OCI-LY7 (cell line): Measurements from ENCODE around the gene TRIM3. TPM values are rescaled to one million over a fixed set of nuclear protein-coding genes. Genes with fewer than 3 reads are reported as not detected.

ENCODE experiments used
- BruUV-seq: library from RNA; stranded (reverse); fragments of 400-500 nt; replicated peaks from 2 replicates; lab custom pipeline; 2021; lab: Mats Ljungman, UMichigan
- CTCF ChIA-PET: fragments of 300-600 bp; sonication (Branson Sonifier 250); formaldehyde crosslinking; loops from one replicate; lab custom pipeline; 2022; ENCODE audit warnings: antibody characterized with exemption; ENCODE audit not compliant: unreplicated experiment; lab: Charles Lee
- POLR2A ChIA-PET: fragments of 300-600 bp; sonication (Branson Sonifier 250); formaldehyde crosslinking; loops from one replicate; lab custom pipeline; 2022; ENCODE audit warnings: antibody characterized with exemption; lab: Charles Lee
- DNase-seq: peaks from one replicate; pipeline ENCODE4 v3.0.0-alpha.2; 2015; ENCODE audit warnings: low spot score
- H2AFZ ChIP-seq: fragments of 200-600 bp; sonication (generic), shearing (Covaris generic); 2 replicates; pipeline ENCODE4 v1.6.1; 2014; ENCODE audit warnings: mild to moderate bottlenecking, antibody characterized with exemption, low read length, moderate library complexity
- H3K27ac ChIP-seq: fragments of 200-600 bp; sonication (generic); 2 replicates; pipeline ENCODE4 v1.5.1; 2014; ENCODE audit warnings: mixed run types, low read depth, mild to moderate bottlenecking, moderate library complexity, low read length, inconsistent platforms; ENCODE audit not compliant: poor library complexity, severe bottlenecking
- H3K36me3 ChIP-seq: fragments of 200-600 bp; sonication (generic); 2 replicates; pipeline ENCODE4 v1.6.1; 2014; ENCODE audit warnings: mild to moderate bottlenecking, antibody characterized with exemption, low read length, moderate library complexity, mixed read lengths; ENCODE audit not compliant: insufficient read depth
- H3K4me1 ChIP-seq: fragments of 200-600 bp; sonication (generic); 2 replicates; pipeline ENCODE4 v1.5.1; 2014; ENCODE audit warnings: mild to moderate bottlenecking, low read length; ENCODE audit not compliant: insufficient read depth, poor library complexity, severe bottlenecking
- H3K4me2 ChIP-seq: fragments of 200-600 bp; sonication (generic); 2 replicates; pipeline ENCODE4 v1.6.1; 2014; ENCODE audit warnings: mild to moderate bottlenecking, low read length
- H3K4me3 ChIP-seq: fragments of 200-600 bp; sonication (generic); 2 replicates; pipeline ENCODE4 v1.5.1; 2014; ENCODE audit warnings: mild to moderate bottlenecking, low read depth, low read length; ENCODE audit not compliant: poor library complexity, severe bottlenecking
- H3K79me2 ChIP-seq: fragments of 200-600 bp; sonication (generic); 2 replicates; pipeline ENCODE4 v1.6.1; 2016; ENCODE audit warnings: low read depth, mild to moderate bottlenecking, low read length, moderate library complexity, mixed read lengths; ENCODE audit not compliant: insufficient read depth
- H3K9me2 ChIP-seq: fragments of 200-600 bp; sonication (generic); 2 replicates; pipeline ENCODE4 v1.6.1; 2016; ENCODE audit warnings: mild to moderate bottlenecking, low read length, mixed read lengths; ENCODE audit not compliant: insufficient read depth
- H3K9me3 ChIP-seq: fragments of 200-600 bp; sonication (generic); 2 replicates; pipeline ENCODE4 v1.6.1; 2014; ENCODE audit warnings: mild to moderate bottlenecking, mixed run types, low read length, mixed read lengths
- H4K20me1 ChIP-seq: fragments of 200-600 bp; sonication (generic); 2 replicates; pipeline ENCODE4 v1.6.1; 2014; ENCODE audit warnings: mild to moderate bottlenecking, antibody characterized with exemption, low read length, moderate library complexity, mixed read lengths; ENCODE audit not compliant: insufficient read depth
- EZH2phosphoT487 ChIP-seq: fragments of 200-600 bp; sonication (generic); IDR thresholded peaks from 2 replicates; pipeline ENCODE4 v1.6.1; 2018; ENCODE audit warnings: low read depth, borderline replicate concordance, mild to moderate bottlenecking, mixed run types, antibody characterized with exemption, low read length, moderate library complexity, mixed read lengths
- intact Hi-C: fragments of 100-400 bp; cut with micrococcal nuclease; formaldehyde crosslinking; loops from one replicate; pipeline ENCODE4 v1.10.0; 2022; ENCODE audit not compliant: unreplicated experiment
- total RNA-seq, 2 experiments: library from RNA; depleted of rRNA in 1 of 2; stranded (reverse); fragments of >200 nt in 1 of 2; shearing (Covaris generic) in 1 of 2; gene quantifications; 2 replicates each; pipeline ENCODE4 v1.2.3, GENCODE V29; 2014 to 2022
- TF ChIP-seq, protein P1 (sequence below): fragments of 200-600 bp; sonication (generic); conservative IDR thresholded peaks from 2 replicates; pipeline ENCODE4 v1.5.1; 2014; ENCODE audit warnings: mild to moderate bottlenecking, antibody characterized with exemption, low read length, moderate library complexity, mixed read lengths

TRIM3 gene
- total RNA-seq, 2 experiments from 2014 or later: 14.7 to 21.3 TPM

DNA sequence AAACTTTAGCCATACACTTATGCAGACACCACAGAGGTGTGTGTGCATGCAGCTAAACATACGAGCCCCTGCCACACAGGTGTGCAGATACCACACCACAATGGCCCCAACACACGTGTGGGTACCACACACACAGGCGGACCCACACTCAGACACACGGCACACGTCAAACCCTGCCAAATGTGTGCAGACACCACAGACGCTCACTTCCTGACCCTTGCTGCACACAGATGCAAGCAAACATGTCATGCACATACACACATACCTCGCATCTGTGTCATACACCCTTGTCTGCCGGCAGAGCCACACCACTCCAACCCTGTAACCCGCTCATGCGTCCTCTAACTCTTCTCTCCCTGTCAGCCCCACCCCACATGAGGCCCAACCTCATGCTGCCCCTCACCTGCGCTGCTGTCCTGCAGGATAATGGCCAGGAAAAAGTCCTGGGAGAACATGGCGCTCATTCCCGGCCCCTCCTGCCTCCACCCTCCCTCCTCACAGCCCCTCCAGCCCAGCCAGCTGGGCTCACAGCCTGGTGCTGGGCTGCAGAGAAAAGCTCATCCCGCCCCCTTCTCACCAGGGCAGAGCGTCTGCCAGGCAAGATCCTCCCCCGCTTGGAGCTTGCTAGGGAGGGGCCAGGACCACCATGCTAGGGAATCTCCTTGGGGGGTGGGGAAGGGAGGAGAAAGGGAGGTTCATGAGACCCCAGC, 69.2 kb downstream of the TRIM3 start:
- no peaks in the 10 kb centered on the region for H3K79me2 ChIP-seq
- H3K9me2 ChIP-seq: no peaks in the 10 kb centered on the region
- no peaks in the 10 kb centered on the region for H3K9me3 ChIP-seq
- CTCF ChIA-PET: interaction anchor here (1.0 to 2.3 kb wide), 3 partner anchors 25 to 40 kb away, joined by 4 to 8 read pairs (median 8); no protein-coding TSS in a partner anchor
- peak overlapping the region; percentile 88 for H3K4me2 ChIP-seq
- no peak overlapping the region for H3K4me3 ChIP-seq
- H2AFZ ChIP-seq: no peak overlapping the region
- peaks cover 60% of the 10 kb centered on the region for H3K4me1 ChIP-seq
- POLR2A ChIA-PET: interaction anchor here (1.7 to 3.6 kb wide), 4 partner anchors 14 to 34 kb away, joined by 7 to 23 read pairs (median 11); partner anchors contain the start of gene SMPD1
- TF ChIP-seq EZH2phosphoT487: no peak
- TF ChIP-seq, protein P1, sequence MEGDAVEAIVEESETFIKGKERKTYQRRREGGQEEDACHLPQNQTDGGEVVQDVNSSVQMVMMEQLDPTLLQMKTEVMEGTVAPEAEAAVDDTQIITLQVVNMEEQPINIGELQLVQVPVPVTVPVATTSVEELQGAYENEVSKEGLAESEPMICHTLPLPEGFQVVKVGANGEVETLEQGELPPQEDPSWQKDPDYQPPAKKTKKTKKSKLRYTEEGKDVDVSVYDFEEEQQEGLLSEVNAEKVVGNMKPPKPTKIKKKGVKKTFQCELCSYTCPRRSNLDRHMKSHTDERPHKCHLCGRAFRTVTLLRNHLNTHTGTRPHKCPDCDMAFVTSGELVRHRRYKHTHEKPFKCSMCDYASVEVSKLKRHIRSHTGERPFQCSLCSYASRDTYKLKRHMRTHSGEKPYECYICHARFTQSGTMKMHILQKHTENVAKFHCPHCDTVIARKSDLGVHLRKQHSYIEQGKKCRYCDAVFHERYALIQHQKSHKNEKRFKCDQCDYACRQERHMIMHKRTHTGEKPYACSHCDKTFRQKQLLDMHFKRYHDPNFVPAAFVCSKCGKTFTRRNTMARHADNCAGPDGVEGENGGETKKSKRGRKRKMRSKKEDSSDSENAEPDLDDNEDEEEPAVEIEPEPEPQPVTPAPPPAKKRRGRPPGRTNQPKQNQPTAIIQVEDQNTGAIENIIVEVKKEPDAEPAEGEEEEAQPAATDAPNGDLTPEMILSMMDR: no peak
- H3K36me3 ChIP-seq: peaks cover 21% of the 10 kb centered on the region
- no TSS peak for BruUV-seq
- no peak for DNase-seq
- no peaks in the 10 kb centered on the region for H4K20me1 ChIP-seq
- intact Hi-C loops: no loop called here
- H3K27ac ChIP-seq: peak overlapping the region; percentile 98

DNA sequence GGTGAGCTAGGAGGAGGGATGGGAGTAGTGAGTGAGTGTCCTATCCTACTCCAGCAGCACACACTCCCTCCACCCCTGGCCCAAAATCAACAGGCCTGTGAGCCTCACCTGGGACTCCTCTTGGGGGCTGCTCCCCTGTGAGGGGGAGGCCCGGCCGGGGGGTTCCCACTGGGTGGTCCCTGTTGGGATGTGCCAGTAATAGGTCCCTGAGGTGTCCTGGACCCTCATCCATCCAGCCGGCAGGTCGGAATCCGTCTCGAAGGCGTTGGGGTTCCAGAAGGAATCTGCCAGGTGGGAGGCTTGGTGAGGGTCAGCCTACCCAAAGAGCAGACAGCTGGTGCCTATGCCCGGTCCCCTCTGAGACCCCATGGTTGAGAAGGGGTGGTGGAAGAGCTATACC, 70.2 kb downstream of the TRIM3 start:
- Histone ChIP-seq H4K20me1 (no peaks in the 10 kb centered on the region), H2AFZ (no peak overlapping the region), H3K9me3 (no peaks in the 10 kb centered on the region), H3K79me2 (no peaks in the 10 kb centered on the region), H3K9me2 (no peaks in the 10 kb centered on the region), H3K27ac (peak overlapping the region; percentile 98), H3K36me3 (peaks cover 17% of the 10 kb centered on the region), H3K4me1 (peaks cover 60% of the 10 kb centered on the region), H3K4me2 (peak overlapping the region; percentile 88), H3K4me3 (peak overlapping the region; percentile 58)
- TF ChIP-seq EZH2phosphoT487: no peak
- TF ChIP-seq, protein P1: no peak
- POLR2A ChIA-PET: interaction anchor here (0.9 to 3.6 kb wide), 14 partner anchors 8 to 79 kb away, joined by 3 to 23 read pairs (median 8); partner anchors contain the start of genes APBB1, SMPD1 and TIMM10B
- no peak for DNase-seq
- CTCF ChIA-PET: interaction anchor here (1.0 to 2.3 kb wide), 6 partner anchors 10 to 49 kb away, joined by 3 to 8 read pairs (median 4); no protein-coding TSS in a partner anchor
- intact Hi-C loops: no loop called here
- BruUV-seq: no TSS peak
